ENCODE measurements around the gene HTR2B.

DNA sequence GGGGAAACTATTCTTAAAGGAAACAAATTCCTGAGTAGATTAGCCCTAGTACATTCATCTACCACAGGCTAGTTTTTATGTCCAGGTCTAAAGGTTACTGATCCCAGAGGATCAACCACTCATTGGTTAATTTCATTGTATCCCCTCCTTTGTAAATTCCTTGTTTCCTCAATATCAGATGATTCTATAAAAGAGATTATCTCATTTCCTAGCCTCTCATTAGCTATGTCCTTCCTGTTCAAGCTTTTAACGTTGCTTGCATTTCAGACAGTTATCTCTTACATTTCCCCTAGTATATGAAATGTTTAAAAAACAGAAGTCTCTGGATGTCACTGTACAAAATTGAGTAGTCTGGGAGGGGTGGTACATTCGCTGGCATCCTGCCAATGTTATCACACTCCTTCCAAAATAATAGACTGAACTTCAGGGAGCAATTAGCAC is 49.4 kb upstream of the HTR2B start:
- TF ChIP-seq SUZ12 (IDR thresholded peaks at IDR 0.05; ENCODE audit: extremely low read depth, insufficient read depth, insufficient read length) (no peak), ZNF274 (IDR thresholded peaks at IDR 0.05; ENCODE audit: low read depth, low read length) (no peak)

Measured in NT2/D1 (cell line).